Measurements from ENCODE around the gene RSPO3.

Gene RSPO3

GRCh38 chr6:127164565-127164964, 46.1 kb downstream of the RSPO3 start:
- DNase-seq = no peak

GRCh38 chr6:127173156-127173940, 54.9 kb downstream of the RSPO3 start:
- DNase-seq = no peak

- DNase-seq = no peak
These were observed 57.7 kb downstream of the RSPO3 start for GRCh38 chr6:127176146-127176545.

- no peak for DNase-seq
These were observed 58.8 kb downstream of the RSPO3 start for GRCh38 chr6:127177030-127177922.

- no peak for DNase-seq
These were observed 59.4 kb downstream of the RSPO3 start for GRCh38 chr6:127177923-127178231.

- no peak for DNase-seq
These were observed 60.3 kb downstream of the RSPO3 start for GRCh38 chr6:127178746-127179145.

- no peak for DNase-seq
These were observed 62.0 kb downstream of the RSPO3 start for GRCh38 chr6:127180426-127180825.

GRCh38 chr6:127182501-127182900, 64.0 kb downstream of the RSPO3 start:
- DNase-seq = no peak

GRCh38 chr6:127185437-127185995, 67.0 kb downstream of the RSPO3 start:
- DNase-seq = no peak

- DNase-seq = peak; percentile 48
These were observed 68.4 kb downstream of the RSPO3 start for GRCh38 chr6:127186889-127187288.

GRCh38 chr6:127188744-127189143, 70.3 kb downstream of the RSPO3 start:
- DNase-seq = no peak

GRCh38 chr6:127190552-127190951, 72.1 kb downstream of the RSPO3 start:
- DNase-seq = no peak

GRCh38 chr6:127191716-127192115, 73.2 kb downstream of the RSPO3 start:
- DNase-seq = no peak

- DNase-seq = no peak
These were observed 74.6 kb downstream of the RSPO3 start for GRCh38 chr6:127192911-127193541.

- no peak for DNase-seq
These were observed 77.4 kb downstream of the RSPO3 start for GRCh38 chr6:127195833-127196232.

GRCh38 chr6:127198549-127198948, 80.1 kb downstream of the RSPO3 start:
- DNase-seq = no peak

GRCh38 chr6:127199470-127199869, 81.0 kb downstream of the RSPO3 start:
- DNase-seq = no peak

- DNase-seq = no peak
These were observed 81.6 kb downstream of the RSPO3 start for GRCh38 chr6:127200114-127200513.

- no peak for DNase-seq
These were observed 82.8 kb downstream of the RSPO3 start for GRCh38 chr6:127201321-127201720.

GRCh38 chr6:127202676-127203075, 84.2 kb downstream of the RSPO3 start:
- no peak for DNase-seq

GRCh38 chr6:127204281-127204680, 85.8 kb downstream of the RSPO3 start:
- DNase-seq = no peak

- DNase-seq = no peak
These were observed 86.6 kb downstream of the RSPO3 start for GRCh38 chr6:127205036-127205435.

- no peak for DNase-seq
These were observed 88.1 kb downstream of the RSPO3 start for GRCh38 chr6:127206531-127207095.
